K562 (cell line): ENCODE data around the gene SUMF1. TPM values are rescaled to one million over a fixed set of nuclear protein-coding genes. Genes with fewer than 3 reads are reported as not detected.

Experiments
- ATAC-seq: fragments of 200-7000 bp; cut with Tn5 transposase; 3 replicates; pipeline ENCODE4 v1.9.1; 2020; ENCODE audit warnings: moderate library complexity
- BruUV-seq: library from RNA; stranded (reverse); fragments of 400-500 nt; replicated peaks from 2 replicates; lab custom pipeline; 2021; lab: Mats Ljungman, UMichigan
- CTCF ChIA-PET: fragments of 300-600 bp; formaldehyde crosslinking; extraction: SDS; loops from one replicate; lab custom pipeline; 2021; ENCODE audit warnings: low intra/inter-chr PET ratio; lab: Yijun Ruan, JAX
- POLR2A ChIA-PET: fragments of 300-600, 350-650 bp; sonication (Branson Sonifier 250); formaldehyde crosslinking; extraction: SDS; loops from one replicate; lab custom pipeline; 2021; ENCODE audit warnings: antibody characterized with exemption, inconsistent platforms; lab: Yijun Ruan, JAX
- DNase-seq, 4 experiments: peaks; one replicate each; pipeline versions ENCODE4 v3.0.0 to v3.0.0-alpha.2; 2011 to 2018; ENCODE audit warnings: low spot score in 3 of 4, mixed read lengths in 3 of 4; ENCODE audit errors: extremely low read depth in 1 of 4
- FAIRE-seq: peaks from 2 replicates; lab custom pipeline; 2011; peaks lifted over from hg19 to GRCh38; lab: Jason Lieb, UNC
- H2AFZ ChIP-seq: 2 replicates; pipeline ENCODE4 v1.6.0; 2011; ENCODE audit warnings: low read depth, low read length, control low read depth, inconsistent platforms
- H3K27ac ChIP-seq: fragments of 200-600 bp; 3 replicates; pipeline ENCODE4 v1.8.0; 2011; ENCODE audit warnings: low read depth, mild to moderate bottlenecking, control low read depth, inconsistent platforms, low read length, moderate library complexity, mixed read lengths; ENCODE audit errors: extremely low read depth
- H3K27me3 ChIP-seq, 2 experiments: fragments of 300-600 bp in 1 of 2; 2 replicates in 1 of 2; 3 replicates in 1 of 2; pipeline versions ENCODE4 v1.6.0 to v1.8.0; 2011; ENCODE audit warnings: inconsistent platforms in 2 of 2, low read length in 2 of 2, mild to moderate bottlenecking in 1 of 2, mixed read lengths in 1 of 2, moderate library complexity in 1 of 2; ENCODE audit not compliant: control insufficient read depth in 2 of 2, insufficient read depth in 2 of 2
- H3K36me3 ChIP-seq: fragments of 300-600 bp; 3 replicates; pipeline ENCODE4 v1.8.0; 2011; ENCODE audit warnings: mild to moderate bottlenecking, low read length, inconsistent platforms; ENCODE audit not compliant: control insufficient read depth, insufficient read depth
- H3K4me1 ChIP-seq, 2 experiments: fragments of 200-600 bp in 1 of 2; replicated peaks in 1 of 2; 2 replicates in 1 of 2; 3 replicates in 1 of 2; pipeline versions ENCODE4 v1.5.1 to v1.8.0; 2011; ENCODE audit warnings: inconsistent platforms in 2 of 2, low read length in 2 of 2, mild to moderate bottlenecking in 1 of 2, mixed read lengths in 1 of 2, moderate library complexity in 1 of 2; ENCODE audit not compliant: control insufficient read depth in 2 of 2, insufficient read depth in 2 of 2
- H3K4me2 ChIP-seq: 2 replicates; pipeline ENCODE4 v1.6.1; 2011; ENCODE audit warnings: low read length, control low read depth, inconsistent platforms, mixed read lengths; ENCODE audit not compliant: insufficient read depth
- H3K4me3 ChIP-seq: fragments of 200-600 bp; sonication (generic), shearing (Covaris generic); 2 replicates; pipeline ENCODE4 v1.5.1; 2016; ENCODE audit warnings: control low read depth, inconsistent platforms
- H3K79me2 ChIP-seq: fragments of 200-600 bp; 3 replicates; pipeline ENCODE4 v1.8.0; 2011; ENCODE audit warnings: low read length, inconsistent platforms; ENCODE audit not compliant: control insufficient read depth, insufficient read depth
- H3K9ac ChIP-seq, 2 experiments: 2 replicates each; pipeline versions ENCODE4 v1.6.0 to v1.6.1; 2011; ENCODE audit warnings: low read depth in 2 of 2, low read length in 2 of 2, control low read depth in 1 of 2, inconsistent platforms in 1 of 2, mild to moderate bottlenecking in 1 of 2, mixed read lengths in 1 of 2; ENCODE audit not compliant: insufficient read depth in 1 of 2
- H3K9me1 ChIP-seq: one replicate; pipeline ENCODE4 v1.6.0; 2011; ENCODE audit warnings: inconsistent platforms, mild to moderate bottlenecking, low read length, moderate library complexity; ENCODE audit not compliant: control insufficient read depth, insufficient read depth
- H3K9me3 ChIP-seq: replicated peaks from 2 replicates; pipeline ENCODE4 v1.5.1; 2011; ENCODE audit warnings: low read depth, low read length, inconsistent platforms; ENCODE audit not compliant: control insufficient read depth, insufficient read depth
- H4K20me1 ChIP-seq: replicated peaks from 2 replicates; pipeline ENCODE4 v1.6.1; 2011; ENCODE audit warnings: low read length, inconsistent platforms, mixed read lengths; ENCODE audit not compliant: control insufficient read depth, insufficient read depth
- ARHGAP35 ChIP-seq: fragments of 450-650 bp; IDR thresholded peaks from 2 replicates; pipeline ENCODE4 v1.6.1; 2018; ENCODE audit not compliant: partially characterized antibody
- C11orf30 ChIP-seq: fragments of 450-650 bp; IDR thresholded peaks from 2 replicates; pipeline ENCODE4 v1.6.1; 2016; ENCODE audit warnings: low read depth, mild to moderate bottlenecking
- FOXM1 ChIP-seq, 2 experiments: fragments of 450-650 bp in 1 of 2; sonication (generic) in 1 of 2; formaldehyde crosslinking in 1 of 2; IDR thresholded peaks; 2 replicates each; pipeline versions ENCODE4 v1.6.1 to v1.9.0; 2017 to 2022; ENCODE audit warnings: low read depth in 2 of 2, mild to moderate bottlenecking in 2 of 2, missing genetic modification reagents in 1 of 2, moderate library complexity in 1 of 2
- SMAD3 ChIP-seq: fragments of 450-650 bp; formaldehyde crosslinking; conservative IDR thresholded peaks from 2 replicates; pipeline ENCODE4 v1.4.0; 2020; ENCODE audit warnings: mild to moderate bottlenecking
- STAT6 ChIP-seq: sonication (generic); formaldehyde crosslinking; IDR thresholded peaks from 2 replicates; pipeline ENCODE4 v1.8.1; 2023; ENCODE audit warnings: mild to moderate bottlenecking, missing genetic modification reagents
- TFAM ChIP-seq: fragments of 250-450 bp; sonication (Bioruptor Pico); conservative IDR thresholded peaks from 2 replicates; pipeline ENCODE4 v1.5.0; 2021; ENCODE audit warnings: mild to moderate bottlenecking, moderate library complexity
- ZNF780A ChIP-seq: fragments of 250-450 bp; sonication (Bioruptor Pico); IDR thresholded peaks from 2 replicates; pipeline ENCODE4 v1.5.0; 2021; ENCODE audit warnings: mild to moderate bottlenecking
- WGBS: fragments of 100-300 bp; shearing (Covaris generic); methylation state at CpG from one replicate; pipeline ENCODE4 v1.1.6; 2016; ENCODE audit warnings: low coverage, mixed read lengths; ENCODE audit not compliant: insufficient coverage; ENCODE audit errors: missing lambda C conversion rate; 5-methylcytosine and 5-hydroxymethylcytosine counted together
- in situ Hi-C: fragments of 300-500 bp; cut with MboI; formaldehyde crosslinking; loops from 4 replicates; pipeline ENCODE4 v1.15.0; 2018; ENCODE audit warnings: inconsistent platforms, mixed read lengths
- intact Hi-C: fragments of 100-400 bp; cut with micrococcal nuclease; formaldehyde crosslinking; loops from 2 replicates; pipeline ENCODE4 v1.14.2; 2022
- polyA plus RNA-seq, 8 experiments: library from polyadenylated mRNA; depleted of rRNA in 4 of 8; stranded (reverse) in 5 of 8; unstranded in 3 of 8; fragments of >200 nt; fragmentation: Nextera tagmentation in 2 of 8; fragmentation: Illumina TruSeq in 1 of 8; extraction: Ambion mirVana in 2 of 8; extraction: Trizol in 1 of 8; gene quantifications; 2 replicates each; pipeline versions ENCODE4 v1.2.1 to v1.2.3, GENCODE V29; 2011 to 2014; ENCODE audit warnings: inconsistent platforms in 1 of 8, missing spikeins in 1 of 8
- total RNA-seq, 7 experiments: library from RNA; depleted of rRNA in 6 of 7; stranded (reverse); fragments of >200 nt in 6 of 7; fragmentation: Illumina TruSeq in 2 of 7; extraction: Trizol in 2 of 7; gene quantifications; 2 replicates each; pipeline versions ENCODE4 v1.2.1 to v1.2.3, GENCODE V29; 2011 to 2021; ENCODE audit warnings: low replicate concordance in 1 of 7
- TF ChIP-seq, protein P1 (sequence below): fragments of 250-450 bp; sonication (Bioruptor Pico); IDR thresholded peaks from 2 replicates; pipeline ENCODE4 v1.5.0; 2021; ENCODE audit warnings: mild to moderate bottlenecking, moderate library complexity

The SUMF1 gene
- total and polyA plus RNA-seq, 9 of the 15 experiments (the other 6 are each of a cell fraction or from before 2014, with no cell fraction given) = 1.3 to 7.4 (median 4.2) TPM

DNA sequence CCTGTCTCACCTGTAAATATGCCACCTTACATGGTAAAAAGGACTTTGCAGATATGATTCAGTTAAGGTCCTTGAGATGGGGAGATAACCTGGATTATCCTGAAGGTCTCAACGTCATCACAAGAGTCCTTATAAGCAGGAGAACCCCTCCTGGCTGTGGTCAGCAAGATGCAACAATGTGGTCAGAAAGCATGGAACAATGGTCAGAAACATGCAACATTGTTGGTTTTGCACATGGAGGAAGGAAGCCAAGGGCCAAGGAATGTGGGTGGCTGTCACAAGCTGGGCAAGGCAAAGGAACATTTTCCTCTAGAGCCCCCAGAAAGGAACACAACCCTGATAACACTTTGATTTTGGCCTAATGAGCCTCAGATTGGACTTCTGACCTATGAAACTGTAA, 9.4 kb upstream of the SUMF1 start:
- WGBS = 0% methylated on average over 1 of the region's 1 CpG
- no peak overlapping the region for H2AFZ ChIP-seq
- intact Hi-C loops (no loop called here), in situ Hi-C loops (no loop called here)
- POLR2A ChIA-PET = interaction anchor here (1.7 to 5.9 kb wide), 2 partner anchors 11 to 17 kb away, joined by 4 to 49 read pairs; partner anchors contain the start of gene ITPR1
- TF ChIP-seq TFAM (CRISPR knock-in tag) (no peak), C11orf30 (no peak)
- H3K9ac ChIP-seq = no peak overlapping the region
- peaks cover 8 to 10% of the 10 kb centered on the region in 2 experiments for H3K4me1 ChIP-seq
- FAIRE-seq (no peak), ATAC-seq (no peak), DNase-seq (no peak)
- H3K79me2 ChIP-seq = no peaks in the 10 kb centered on the region
- H3K4me3 ChIP-seq = no peak overlapping the region
- CTCF ChIA-PET = no interaction called here
- no peak overlapping the region for H3K4me2 ChIP-seq
- H4K20me1 ChIP-seq = no peaks in the 10 kb centered on the region
- no peaks in the 10 kb centered on the region for H3K36me3 ChIP-seq
- H3K9me3 ChIP-seq = no peaks in the 10 kb centered on the region
- H3K9me1 ChIP-seq = no peaks in the 10 kb centered on the region
- no TSS peak for BruUV-seq
- peaks cover 0 to 5% of the 10 kb centered on the region in 2 experiments; a peak in 1 of 5 replicates for H3K27me3 ChIP-seq
- H3K27ac ChIP-seq = no peak overlapping the region

DNA sequence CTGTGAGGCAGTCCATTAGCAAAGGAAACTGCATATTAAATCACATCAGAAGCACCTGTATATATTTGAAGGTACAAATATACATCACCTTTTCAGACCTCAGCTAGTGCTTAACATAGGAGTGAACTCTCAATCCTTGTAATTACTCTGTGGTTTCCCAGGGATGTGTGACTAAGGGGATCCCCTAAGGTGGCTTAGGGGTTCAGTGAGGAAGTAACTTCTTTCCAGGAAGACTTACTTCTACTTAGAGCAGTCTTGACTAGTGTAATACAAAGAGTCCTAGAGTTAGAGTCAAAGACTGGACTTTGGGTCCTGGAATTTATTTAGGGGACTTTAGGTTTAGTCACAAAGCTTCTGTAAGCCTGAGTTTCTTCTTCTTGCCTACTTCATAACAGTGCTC, 8.7 kb upstream of the SUMF1 start:
- CTCF ChIA-PET = no interaction called here
- no TSS peak for BruUV-seq
- Histone ChIP-seq H3K4me3 (no peak overlapping the region), H3K4me2 (no peak overlapping the region), H3K9ac (no peak overlapping the region), H3K4me1 (peaks cover 8 to 10% of the 10 kb centered on the region in 2 experiments), H3K27me3 (peaks cover 0 to 5% of the 10 kb centered on the region in 2 experiments; a peak in 1 of 5 replicates), H3K9me1 (no peaks in the 10 kb centered on the region), H4K20me1 (no peaks in the 10 kb centered on the region), H3K9me3 (no peaks in the 10 kb centered on the region), H3K36me3 (no peaks in the 10 kb centered on the region), H3K27ac (no peak overlapping the region), H2AFZ (no peak overlapping the region), H3K79me2 (no peaks in the 10 kb centered on the region)
- intact Hi-C loops = no loop called here
- no peak for ATAC-seq
- FAIRE-seq = no peak
- in situ Hi-C loops = no loop called here
- no peak for DNase-seq
- POLR2A ChIA-PET = interaction anchor here (1.7 to 5.9 kb wide), 2 partner anchors 12 to 17 kb away, joined by 4 to 49 read pairs; partner anchors contain the start of gene ITPR1
- no peak for TF ChIP-seq FOXM1 (IDR thresholded peaks at IDR 0.05; ENCODE audit: low read depth)
- TF ChIP-seq FOXM1 (CRISPR knock-in tag; IDR thresholded peaks at IDR 0.05; ENCODE audit: low read depth) = no peak
- TF ChIP-seq ARHGAP35 = no peak
- TF ChIP-seq SMAD3 (CRISPR knock-in tag) = no peak
- no peak for TF ChIP-seq STAT6 (CRISPR knock-in tag)
- TF ChIP-seq, protein P1, sequence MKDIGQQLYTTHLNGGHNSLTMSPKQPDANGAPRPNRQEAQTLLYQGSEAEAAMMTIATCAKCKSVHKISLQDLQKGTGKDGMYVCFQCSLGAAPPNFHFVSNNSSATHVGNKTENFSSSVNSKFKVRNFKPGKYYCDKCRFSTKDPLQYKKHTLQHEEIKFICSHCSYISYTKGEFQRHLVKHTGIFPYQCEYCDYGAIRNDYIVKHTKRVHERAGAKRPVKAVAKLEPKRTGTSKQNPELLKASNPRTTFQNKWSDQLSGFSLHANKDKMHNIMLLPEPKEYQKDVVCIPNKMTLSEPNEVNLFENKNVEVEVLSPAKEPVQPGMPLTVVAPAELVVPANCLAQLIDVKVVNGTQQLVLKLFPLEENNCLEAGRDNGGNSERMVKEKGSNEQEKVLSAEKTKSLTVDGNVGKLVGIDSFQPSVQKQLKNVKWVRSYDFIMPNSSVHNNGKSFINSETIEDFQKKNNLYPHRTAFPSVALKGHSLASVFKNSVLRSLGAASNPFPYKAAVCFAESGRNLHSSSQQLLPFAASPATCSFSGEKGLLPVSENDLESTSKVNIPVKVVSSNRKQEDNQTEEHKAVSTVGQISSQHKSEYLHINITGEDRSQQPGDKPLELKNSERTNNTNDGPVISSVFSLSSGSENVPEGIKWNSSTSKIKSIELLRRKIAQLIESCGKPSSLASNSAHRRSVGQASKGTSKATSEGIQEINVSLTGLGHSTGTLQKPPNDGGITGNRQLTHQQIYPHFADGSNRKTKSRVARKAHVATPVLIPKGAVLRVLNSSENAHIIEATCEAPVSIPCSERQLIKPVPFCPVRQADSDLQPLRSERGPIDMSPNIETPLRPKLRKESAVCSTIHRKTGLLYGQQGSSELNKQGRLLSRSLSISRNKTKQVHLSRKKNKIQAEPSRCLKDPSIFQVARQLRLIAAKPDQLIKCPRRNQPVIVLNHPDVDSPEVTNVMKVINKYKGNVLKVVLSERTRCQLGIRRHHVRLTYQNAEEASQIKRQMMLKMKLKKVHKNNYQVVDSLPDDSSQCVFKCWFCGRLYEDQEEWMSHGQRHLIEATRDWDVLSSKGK = no peak
- TF ChIP-seq ZNF780A = no peak
